ENCODE measurements around the gene CEP128.

Gene CEP128

GRCh38 chr14:80634106-80634758, 307.3 kb downstream of the CEP128 start:
- peak; percentile 57 for DNase-seq (ENCODE audit: low read depth, low spot score)
- H3K9me3 ChIP-seq (ENCODE audit: low read depth, low read length): no peaks in the 10 kb centered on the region
- H3K36me3 ChIP-seq (ENCODE audit: insufficient read depth, low read length): no peaks in the 10 kb centered on the region
- H3K4me3 ChIP-seq: no peak overlapping the region
- no peak overlapping the region for H3K27ac ChIP-seq
- H3K9ac ChIP-seq (ENCODE audit: insufficient read length): no peak overlapping the region
- no peak for TF ChIP-seq POLR2AphosphoS5 (IDR thresholded peaks at IDR 0.05; ENCODE audit: borderline replicate concordance, low read depth, low read length)
- no peak for TF ChIP-seq EZH2 (IDR thresholded peaks at IDR 0.05)

GRCh38 chr14:80629606-80630005, 311.9 kb downstream of the CEP128 start:
- TF ChIP-seq EZH2 (IDR thresholded peaks at IDR 0.05) (no peak), POLR2AphosphoS5 (IDR thresholded peaks at IDR 0.05; ENCODE audit: borderline replicate concordance, low read depth, low read length) (no peak)
- Histone ChIP-seq H3K9ac (ENCODE audit: insufficient read length) (no peak overlapping the region), H3K36me3 (ENCODE audit: insufficient read depth, low read length) (no peaks in the 10 kb centered on the region), H3K27ac (no peak overlapping the region), H3K9me3 (ENCODE audit: low read depth, low read length) (no peaks in the 10 kb centered on the region), H3K4me3 (no peak overlapping the region)
- DNase-seq (ENCODE audit: low read depth, low spot score): no peak

GRCh38 chr14:80628547-80628946, 313.0 kb downstream of the CEP128 start:
- no peak overlapping the region for H3K9ac ChIP-seq (ENCODE audit: insufficient read length)
- H3K36me3 ChIP-seq (ENCODE audit: insufficient read depth, low read length): no peaks in the 10 kb centered on the region
- H3K27ac ChIP-seq: no peak overlapping the region
- H3K4me3 ChIP-seq: no peak overlapping the region
- no peaks in the 10 kb centered on the region for H3K9me3 ChIP-seq (ENCODE audit: low read depth, low read length)
- TF ChIP-seq FOXP2 (optimal IDR thresholded peaks at IDR 0.05; ENCODE audit: control extremely low read depth, extremely low read length, insufficient read depth) (no peak), POLR2AphosphoS5 (IDR thresholded peaks at IDR 0.05; ENCODE audit: borderline replicate concordance, low read depth, low read length) (no peak), EZH2 (IDR thresholded peaks at IDR 0.05) (no peak)
- no peak for DNase-seq (ENCODE audit: low read depth, low spot score)

- Histone ChIP-seq H3K36me3 (ENCODE audit: insufficient read depth, low read length) (no peaks in the 10 kb centered on the region), H3K4me3 (no peak overlapping the region), H3K27ac (no peak overlapping the region), H3K9me3 (ENCODE audit: low read depth, low read length) (no peaks in the 10 kb centered on the region), H3K9ac (ENCODE audit: insufficient read length) (no peak overlapping the region)
- TF ChIP-seq POLR2AphosphoS5 (IDR thresholded peaks at IDR 0.05; ENCODE audit: borderline replicate concordance, low read depth, low read length) (no peak), FOXP2 (optimal IDR thresholded peaks at IDR 0.05; ENCODE audit: control extremely low read depth, extremely low read length, insufficient read depth) (no peak), EZH2 (IDR thresholded peaks at IDR 0.05) (no peak)
- no peak for DNase-seq (ENCODE audit: low read depth, low spot score)
These were observed 313.8 kb downstream of the CEP128 start for GRCh38 chr14:80627745-80628144.

- Histone ChIP-seq H3K9ac (ENCODE audit: insufficient read length) (no peak overlapping the region), H3K9me3 (ENCODE audit: low read depth, low read length) (no peaks in the 10 kb centered on the region), H3K4me3 (no peak overlapping the region), H3K36me3 (ENCODE audit: insufficient read depth, low read length) (no peaks in the 10 kb centered on the region), H3K27ac (no peak overlapping the region)
- DNase-seq (ENCODE audit: low read depth, low spot score): no peak
- TF ChIP-seq POLR2AphosphoS5 (IDR thresholded peaks at IDR 0.05; ENCODE audit: borderline replicate concordance, low read depth, low read length): no peak
These were observed 317.0 kb downstream of the CEP128 start for GRCh38 chr14:80624581-80624980.

GRCh38 chr14:80621701-80622100, 319.8 kb downstream of the CEP128 start:
- Histone ChIP-seq H3K9me3 (ENCODE audit: low read depth, low read length) (no peaks in the 10 kb centered on the region), H3K9ac (ENCODE audit: insufficient read length) (no peak overlapping the region), H3K36me3 (ENCODE audit: insufficient read depth, low read length) (no peaks in the 10 kb centered on the region), H3K4me3 (no peak overlapping the region), H3K27ac (no peak overlapping the region)
- no peak for DNase-seq (ENCODE audit: low read depth, low spot score)
- TF ChIP-seq POLR2AphosphoS5 (IDR thresholded peaks at IDR 0.05; ENCODE audit: borderline replicate concordance, low read depth, low read length) (no peak), EZH2 (IDR thresholded peaks at IDR 0.05) (no peak), FOXP2 (optimal IDR thresholded peaks at IDR 0.05; ENCODE audit: control extremely low read depth, extremely low read length, insufficient read depth) (no peak)

GRCh38 chr14:80620434-80620833, 321.1 kb downstream of the CEP128 start:
- H3K27ac ChIP-seq: 0 out of 2 replicates have a peak overlapping the region, but pooled peaks have one; percentile 22
- no peak overlapping the region for H3K9ac ChIP-seq (ENCODE audit: insufficient read length)
- TF ChIP-seq EZH2 (IDR thresholded peaks at IDR 0.05) (no peak), POLR2AphosphoS5 (IDR thresholded peaks at IDR 0.05; ENCODE audit: borderline replicate concordance, low read depth, low read length) (no peak), FOXP2 (optimal IDR thresholded peaks at IDR 0.05; ENCODE audit: control extremely low read depth, extremely low read length, insufficient read depth) (no peak)
- no peaks in the 10 kb centered on the region for H3K9me3 ChIP-seq (ENCODE audit: low read depth, low read length)
- no peak for DNase-seq (ENCODE audit: low read depth, low spot score)
- H3K36me3 ChIP-seq (ENCODE audit: insufficient read depth, low read length): no peaks in the 10 kb centered on the region
- H3K4me3 ChIP-seq: no peak overlapping the region

GRCh38 chr14:80618751-80619329, 322.7 kb downstream of the CEP128 start:
- no peak for DNase-seq (ENCODE audit: low read depth, low spot score)
- no peaks in the 10 kb centered on the region for H3K9me3 ChIP-seq (ENCODE audit: low read depth, low read length)
- no peak overlapping the region for H3K9ac ChIP-seq (ENCODE audit: insufficient read length)
- H3K27ac ChIP-seq: no peak overlapping the region
- TF ChIP-seq POLR2AphosphoS5 (IDR thresholded peaks at IDR 0.05; ENCODE audit: borderline replicate concordance, low read depth, low read length) (no peak), FOXP2 (optimal IDR thresholded peaks at IDR 0.05; ENCODE audit: control extremely low read depth, extremely low read length, insufficient read depth) (no peak), EZH2 (IDR thresholded peaks at IDR 0.05) (no peak)
- H3K4me3 ChIP-seq: no peak overlapping the region
- no peaks in the 10 kb centered on the region for H3K36me3 ChIP-seq (ENCODE audit: insufficient read depth, low read length)

- H3K36me3 ChIP-seq (ENCODE audit: insufficient read depth, low read length): no peaks in the 10 kb centered on the region
- no peak overlapping the region for H3K4me3 ChIP-seq
- no peak overlapping the region for H3K27ac ChIP-seq
- no peak for DNase-seq (ENCODE audit: low read depth, low spot score)
- no peak overlapping the region for H3K9ac ChIP-seq (ENCODE audit: insufficient read length)
- no peaks in the 10 kb centered on the region for H3K9me3 ChIP-seq (ENCODE audit: low read depth, low read length)
- TF ChIP-seq POLR2AphosphoS5 (IDR thresholded peaks at IDR 0.05; ENCODE audit: borderline replicate concordance, low read depth, low read length): no peak
- TF ChIP-seq FOXP2 (optimal IDR thresholded peaks at IDR 0.05; ENCODE audit: control extremely low read depth, extremely low read length, insufficient read depth): no peak
- no peak for TF ChIP-seq EZH2 (IDR thresholded peaks at IDR 0.05)
These were observed 325.7 kb downstream of the CEP128 start for GRCh38 chr14:80615831-80616230.
